ENCODE results near the gene RUNX3. TPM values are rescaled to one million over a fixed set of nuclear protein-coding genes. Genes with fewer than 3 reads are reported as not detected.

Gene RUNX3
- total and polyA plus RNA-seq, 2 donors (not counting 3 experiments of a cell fraction or from before 2014, with no cell fraction given): not detected

- H3K9me3 ChIP-seq (replicated peaks; ENCODE audit: control insufficient read depth, insufficient read depth, low read length): no peaks in the 10 kb centered on the region
- no peaks in the 10 kb centered on the region for H3K4me1 ChIP-seq (ENCODE audit: control insufficient read depth, extremely low read depth, insufficient read depth, low read length)
- no TSS peak for BruUV-seq (replicated peaks)
- dilution Hi-C loops (cut with MboI; ENCODE audit: extremely low pct_ligation_motif_present, low sequenced_read_pairs): no loop called here
- TF ChIP-seq GATA2 (IDR thresholded peaks at IDR 0.05; ENCODE audit: insufficient read depth, insufficient read length, low read depth, low read length) (no peak), FOS (IDR thresholded peaks at IDR 0.05; ENCODE audit: borderline replicate concordance, insufficient read depth, low read length) (no peak), POLR2AphosphoS5 (IDR thresholded peaks at IDR 0.05; ENCODE audit: insufficient read depth, low read depth, low read length) (no peak), MYC (IDR thresholded peaks at IDR 0.05; ENCODE audit: low read depth, low read length) (no peak), EZH2 (IDR thresholded peaks at IDR 0.05; ENCODE audit: borderline replicate concordance, low read depth, low read length, severe bottlenecking) (no peak), JUN (IDR thresholded peaks at IDR 0.05; ENCODE audit: borderline replicate concordance, insufficient read depth, insufficient read length, low read depth) (no peak), POLR2A (IDR thresholded peaks at IDR 0.05; ENCODE audit: low read depth, low read length) (no peak)
- TF ChIP-seq, protein P1, sequence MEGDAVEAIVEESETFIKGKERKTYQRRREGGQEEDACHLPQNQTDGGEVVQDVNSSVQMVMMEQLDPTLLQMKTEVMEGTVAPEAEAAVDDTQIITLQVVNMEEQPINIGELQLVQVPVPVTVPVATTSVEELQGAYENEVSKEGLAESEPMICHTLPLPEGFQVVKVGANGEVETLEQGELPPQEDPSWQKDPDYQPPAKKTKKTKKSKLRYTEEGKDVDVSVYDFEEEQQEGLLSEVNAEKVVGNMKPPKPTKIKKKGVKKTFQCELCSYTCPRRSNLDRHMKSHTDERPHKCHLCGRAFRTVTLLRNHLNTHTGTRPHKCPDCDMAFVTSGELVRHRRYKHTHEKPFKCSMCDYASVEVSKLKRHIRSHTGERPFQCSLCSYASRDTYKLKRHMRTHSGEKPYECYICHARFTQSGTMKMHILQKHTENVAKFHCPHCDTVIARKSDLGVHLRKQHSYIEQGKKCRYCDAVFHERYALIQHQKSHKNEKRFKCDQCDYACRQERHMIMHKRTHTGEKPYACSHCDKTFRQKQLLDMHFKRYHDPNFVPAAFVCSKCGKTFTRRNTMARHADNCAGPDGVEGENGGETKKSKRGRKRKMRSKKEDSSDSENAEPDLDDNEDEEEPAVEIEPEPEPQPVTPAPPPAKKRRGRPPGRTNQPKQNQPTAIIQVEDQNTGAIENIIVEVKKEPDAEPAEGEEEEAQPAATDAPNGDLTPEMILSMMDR (IDR thresholded peaks at IDR 0.05; ENCODE audit: extremely low read depth in 1 of 2, insufficient read depth in 1 of 2, low read depth in 1 of 2, low read length in 2 of 2): no peak
- TF ChIP-seq, protein P2, sequence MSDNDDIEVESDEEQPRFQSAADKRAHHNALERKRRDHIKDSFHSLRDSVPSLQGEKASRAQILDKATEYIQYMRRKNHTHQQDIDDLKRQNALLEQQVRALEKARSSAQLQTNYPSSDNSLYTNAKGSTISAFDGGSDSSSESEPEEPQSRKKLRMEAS (IDR thresholded peaks at IDR 0.05; ENCODE audit: insufficient read depth, insufficient read length): no peak
- no peaks in the 10 kb centered on the region for H3K9me1 ChIP-seq (replicated peaks; ENCODE audit: control insufficient read depth, extremely low read depth, insufficient read depth, low read length)
- POLR2A ChIA-PET: no interaction called here
- H3K79me2 ChIP-seq (ENCODE audit: control insufficient read depth, insufficient read depth, low read length): no peaks in the 10 kb centered on the region
- H3K36me3 ChIP-seq (ENCODE audit: control insufficient read depth in 2 of 2, extremely low read depth in 1 of 2, insufficient read depth in 2 of 2, low read length in 2 of 2): no peaks in the 10 kb centered on the region
- FAIRE-seq (no peak), DNase-seq (ENCODE audit: low read depth, low spot score) (no peak)
- no peaks in the 10 kb centered on the region for H4K20me1 ChIP-seq (replicated peaks; ENCODE audit: control insufficient read depth, extremely low read depth, insufficient read depth, low read length)
- peaks cover 0 to 4% of the 10 kb centered on the region in 2 experiments for H3K27me3 ChIP-seq (ENCODE audit: control insufficient read depth in 2 of 2, insufficient read depth in 2 of 2, low read length in 2 of 2)
- no peak overlapping the region for H3K4me3 ChIP-seq (replicated peaks in 1 of 3; ENCODE audit: insufficient read depth in 1 of 3, low read depth in 1 of 3, low read length in 3 of 3)
- CTCF ChIA-PET: no interaction called here
- H3K27ac ChIP-seq (ENCODE audit: insufficient read depth, low read depth, low read length): no peak overlapping the region
- no peak overlapping the region for H2AFZ ChIP-seq (ENCODE audit: low read depth, low read length)
- H3K9ac ChIP-seq (replicated peaks; ENCODE audit: extremely low read depth, insufficient read depth, low read length): no peak overlapping the region
- H3K4me2 ChIP-seq (ENCODE audit: insufficient read depth, low read length): no peak overlapping the region
- intact Hi-C loops (cut with micrococcal nuclease): no loop called here
Observed at GRCh38 chr1:24902471-24902891, 27.6 kb downstream of the RUNX3 start.
